ENCODE data around the gene DNAJB12.

Gene DNAJB12

GRCh38 chr10:72285972-72286521, 68.7 kb downstream of the DNAJB12 start:
- DNase-seq, result no peak

- no peak for DNase-seq
Measured at GRCh38 chr10:72283131-72283530, 71.6 kb downstream of the DNAJB12 start.
